HG02759 (cell line): Measurements from ENCODE around the gene HLA-F.

Experiments used
- ATAC-seq: cut with Tn5 transposase; IDR thresholded peaks from one replicate; pipeline ENCODE4 v1.9.1; 2021; ENCODE audit warnings: mild to moderate bottlenecking, moderate library complexity; ENCODE audit not compliant: unreplicated experiment

Gene HLA-F

DNA sequence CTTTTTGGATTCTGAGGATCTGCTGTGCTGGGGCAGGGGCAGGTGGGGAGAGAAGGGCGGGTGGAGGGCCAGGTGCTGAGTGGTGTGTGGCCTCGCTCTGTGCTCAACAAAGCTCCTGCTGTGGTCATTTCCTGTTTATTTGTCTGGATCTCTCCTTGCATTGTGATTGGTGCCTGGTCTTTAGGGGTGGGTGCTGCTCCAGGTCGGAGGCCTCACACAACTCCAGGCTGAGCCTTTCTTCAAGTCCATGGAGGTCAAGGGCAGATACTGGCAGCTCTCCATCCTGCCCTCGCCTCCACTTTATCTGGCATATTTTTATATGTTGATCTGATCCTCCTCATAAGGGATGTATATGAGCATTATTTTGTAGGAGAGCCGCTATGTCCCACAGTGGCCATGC lies 36.2 kb downstream of the HLA-F start:
- no peak for ATAC-seq

DNA sequence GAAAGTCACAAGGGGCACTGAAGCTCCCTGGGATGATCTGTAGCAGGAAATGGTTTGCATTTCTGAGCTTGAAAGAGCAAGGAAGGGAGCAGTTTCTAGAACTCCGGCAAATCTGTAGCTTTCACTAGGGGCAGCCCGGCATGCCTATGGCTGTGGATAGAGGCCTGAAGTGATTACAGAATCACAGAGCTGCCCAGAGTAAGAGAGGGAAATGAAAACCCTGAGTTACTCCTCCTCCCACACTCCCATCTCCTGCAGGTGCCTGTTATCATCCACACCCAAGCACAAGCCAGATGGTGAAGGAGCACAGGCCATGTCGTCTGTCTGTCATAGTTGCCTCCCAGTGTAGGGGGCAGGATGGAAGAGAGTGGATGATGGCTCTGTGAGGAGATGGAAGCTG lies 37.1 kb downstream of the HLA-F start:
- no peak for ATAC-seq

DNA sequence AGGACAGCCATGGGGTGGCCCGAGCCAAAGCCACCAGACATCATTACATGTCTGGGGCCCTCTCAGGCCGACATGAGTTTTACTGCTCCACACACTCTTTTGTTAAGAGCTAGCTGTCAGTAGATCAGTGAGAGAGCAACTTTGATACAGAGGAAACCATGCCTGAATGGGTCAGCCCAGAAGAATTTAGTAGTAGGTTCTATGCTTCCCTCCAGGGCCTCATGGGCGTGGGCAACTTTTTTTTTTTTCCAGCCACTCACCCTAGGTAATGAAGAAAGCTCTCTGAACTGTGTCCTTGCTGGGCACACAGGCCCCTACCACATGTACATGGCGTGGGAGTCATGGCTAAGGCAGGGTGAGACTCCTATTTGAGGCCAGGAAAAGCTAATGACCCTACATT lies 38.8 kb downstream of the HLA-F start:
- ATAC-seq = no peak

DNA sequence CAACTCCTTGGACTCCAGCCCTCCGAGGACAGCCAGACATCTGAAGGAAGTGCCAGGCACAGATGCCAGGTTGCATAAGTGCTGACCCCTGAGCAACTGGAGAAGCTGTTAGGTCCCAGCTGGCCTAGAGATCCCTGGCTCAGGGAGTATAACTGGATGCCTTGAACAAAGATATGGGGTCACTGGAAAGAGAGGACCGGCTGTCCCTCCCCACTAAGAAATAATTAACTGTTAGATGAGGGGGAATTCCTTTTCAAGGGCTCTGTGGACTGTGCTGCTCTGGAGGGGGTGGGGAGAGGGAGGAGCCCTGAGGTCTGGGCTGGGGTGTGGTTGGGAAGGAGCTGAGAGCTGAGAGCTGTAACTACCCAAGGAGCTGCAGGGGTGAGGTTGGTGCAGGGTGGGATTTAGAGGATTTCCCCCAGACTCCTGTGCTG lies 39.6 kb downstream of the HLA-F start:
- ATAC-seq = no peak

DNA sequence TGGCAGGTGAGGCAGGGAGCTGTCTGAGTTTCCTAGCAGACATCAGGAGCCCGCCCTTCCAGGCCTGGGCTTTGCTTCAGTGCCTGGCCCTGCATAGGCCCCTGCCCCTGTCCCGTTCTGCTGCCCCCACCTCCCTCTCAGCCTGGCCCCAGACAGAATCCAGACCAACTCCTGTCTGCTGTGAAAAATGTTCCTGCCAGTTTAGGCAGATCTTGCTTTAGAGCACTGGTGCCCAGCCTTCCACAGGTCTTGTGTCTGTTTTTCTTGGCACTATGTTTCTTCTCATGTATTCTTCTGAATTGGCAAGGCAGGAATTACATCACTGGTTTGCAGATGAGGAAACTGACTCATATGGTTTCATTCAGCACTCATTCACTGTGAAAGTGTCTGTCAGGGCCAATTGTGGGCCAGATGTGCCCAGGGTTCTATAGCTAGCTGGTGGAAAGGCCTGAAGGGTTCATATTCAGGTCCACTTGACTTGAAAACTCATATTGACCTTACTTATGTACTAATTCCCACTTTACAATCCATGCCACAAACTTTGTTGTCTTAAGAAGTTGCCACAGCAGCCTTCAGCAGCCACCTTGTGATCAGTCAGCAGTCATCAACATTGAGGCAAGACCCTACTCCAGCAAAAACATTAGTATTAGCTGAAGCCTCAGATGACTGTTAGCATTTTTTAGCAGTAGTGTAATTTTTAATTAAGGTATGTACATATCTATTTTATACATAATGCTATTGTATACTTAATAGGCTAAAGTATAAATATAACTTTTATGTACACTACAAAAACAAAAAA lies 40.5 kb downstream of the HLA-F start:
- ATAC-seq = no peak

DNA sequence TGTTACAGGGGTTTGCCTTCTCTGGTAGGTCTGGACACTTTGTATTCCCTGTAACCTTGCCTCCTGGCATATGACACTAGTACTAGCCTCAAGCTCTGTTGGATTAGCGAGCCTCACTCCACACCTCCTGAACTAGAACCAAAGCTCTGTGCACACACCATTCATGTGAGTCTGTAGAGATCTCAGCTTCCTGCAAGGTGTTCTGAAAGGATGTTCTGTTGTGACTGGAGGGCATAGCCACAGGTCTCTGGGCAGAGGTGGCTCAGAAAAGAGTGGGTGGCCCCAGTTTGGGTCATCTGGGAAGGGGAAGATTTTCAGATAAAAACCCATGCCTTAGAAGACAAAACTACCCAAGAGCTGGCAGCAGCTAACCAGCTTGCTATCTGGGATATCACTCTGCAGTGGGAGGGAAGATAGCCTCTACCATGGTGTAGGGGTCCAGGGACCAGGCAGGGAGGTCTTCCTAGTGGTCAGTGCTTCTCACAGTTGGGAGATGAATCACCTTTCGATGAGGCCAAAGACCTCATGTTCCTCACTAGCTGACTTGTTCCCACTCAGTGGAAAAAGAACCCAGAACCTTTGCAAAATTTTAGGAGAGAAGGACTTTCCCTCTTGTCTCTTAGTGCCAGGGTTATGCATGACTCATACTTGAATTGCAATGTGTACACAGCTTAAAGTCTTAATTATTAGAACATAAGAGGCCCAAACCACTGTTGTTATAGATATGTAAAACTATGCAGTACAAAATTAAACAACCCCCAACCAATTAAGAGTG lies 41.4 kb downstream of the HLA-F start:
- no peak for ATAC-seq

DNA sequence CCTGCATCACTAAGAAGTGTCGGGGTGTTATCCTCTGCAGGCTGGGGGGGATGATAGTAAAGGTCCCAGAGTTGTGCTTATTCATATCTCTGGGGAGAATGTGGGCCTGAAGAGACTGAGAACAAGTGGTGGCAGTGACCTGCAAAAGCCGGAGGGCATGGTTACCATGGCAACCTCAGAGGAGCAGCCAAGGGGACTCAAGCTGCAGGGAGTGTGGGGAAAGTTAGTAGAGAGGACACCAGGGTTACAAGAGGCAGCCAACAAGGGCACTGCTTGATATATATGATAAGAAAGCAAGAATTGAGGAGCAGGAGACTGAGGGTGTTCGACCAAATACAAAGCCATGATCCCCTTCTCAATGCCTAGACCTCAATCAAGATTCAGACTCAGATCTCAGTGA lies 46.1 kb downstream of the HLA-F start:
- no peak for ATAC-seq

DNA sequence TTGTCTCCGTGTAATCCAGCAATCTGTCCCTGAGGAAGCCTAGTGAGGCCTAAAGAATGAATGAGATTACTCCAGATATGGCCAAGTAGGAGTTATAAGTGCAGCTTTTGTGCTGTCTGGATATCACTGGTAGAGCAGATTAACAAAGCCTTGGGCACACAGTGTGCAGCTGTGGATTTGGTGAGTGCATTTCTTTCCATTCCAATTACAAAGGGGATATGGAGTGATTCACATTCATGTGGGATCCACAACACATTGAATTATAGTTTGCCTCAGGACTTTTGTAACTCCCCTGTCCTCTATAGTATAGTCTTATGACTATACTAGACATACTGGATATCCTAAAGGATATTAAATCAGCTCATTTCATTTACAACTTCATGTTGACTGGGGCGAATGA lies 47.1 kb downstream of the HLA-F start:
- no peak for ATAC-seq

DNA sequence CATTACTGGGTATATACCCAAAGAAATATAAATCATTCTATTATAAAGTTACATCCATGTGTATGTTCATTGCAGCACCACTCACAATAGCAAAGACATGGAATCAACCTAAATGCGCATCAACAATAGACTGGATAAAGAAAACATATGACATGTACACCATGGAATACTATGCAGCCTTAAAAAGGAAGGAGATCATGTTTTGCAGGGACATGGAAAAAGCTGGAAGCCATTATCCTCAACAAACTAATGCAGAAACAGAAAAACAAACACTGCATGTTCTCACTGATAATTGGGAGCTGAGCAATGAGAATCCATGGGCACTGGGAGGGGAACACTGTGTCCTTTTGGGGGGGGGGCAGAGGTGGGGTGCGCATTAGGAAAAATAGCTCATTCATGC lies 53.5 kb downstream of the HLA-F start:
- ATAC-seq = no peak
